GM12878 (cell line): ENCODE measurements around the gene VSTM2B.

ENCODE experiments used
- FOXK2 ChIP-seq: fragments of 450-650 bp; IDR thresholded peaks from 2 replicates; pipeline ENCODE4 v1.6.1; 2017; ENCODE audit warnings: mild to moderate bottlenecking, moderate library complexity
- MTA2 ChIP-seq: fragments of 450-650 bp; IDR thresholded peaks from 2 replicates; pipeline ENCODE4 v1.6.1; 2016; ENCODE audit warnings: low read depth, mild to moderate bottlenecking, moderate library complexity
- MYC ChIP-seq: IDR thresholded peaks from 2 replicates; pipeline ENCODE4 v1.6.1; 2011; ENCODE audit warnings: mild to moderate bottlenecking, low read length, moderate library complexity, inconsistent platforms; ENCODE audit not compliant: insufficient read depth, insufficient replicate concordance, insufficient read length, severe bottlenecking
- RAD21 ChIP-seq: IDR thresholded peaks from 2 replicates; pipeline ENCODE4 v1.6.1; 2011; ENCODE audit warnings: mild to moderate bottlenecking, low read depth, low read length, moderate library complexity; ENCODE audit not compliant: insufficient read depth
- RCOR1 ChIP-seq: conservative IDR thresholded peaks from 2 replicates; pipeline ENCODE4 v1.6.1; 2012; ENCODE audit warnings: low read depth, low read length, improper control_type of control experiment
- ZNF24 ChIP-seq: fragments of 450-650 bp; IDR thresholded peaks from 2 replicates; pipeline ENCODE4 v1.6.1; 2017; ENCODE audit warnings: antibody characterized with exemption, mild to moderate bottlenecking
- TF ChIP-seq, protein P1 (sequence below): IDR thresholded peaks from 2 replicates; pipeline ENCODE4 v1.6.1; 2012; ENCODE audit warnings: low read depth, low read length, improper control_type of control experiment

GRCh38 chr19:29517946-29518345 is 7.8 kb upstream of the VSTM2B start:
- no peak for TF ChIP-seq RCOR1
- no peak for TF ChIP-seq RAD21
- TF ChIP-seq MTA2, result no peak
- TF ChIP-seq, protein P1, sequence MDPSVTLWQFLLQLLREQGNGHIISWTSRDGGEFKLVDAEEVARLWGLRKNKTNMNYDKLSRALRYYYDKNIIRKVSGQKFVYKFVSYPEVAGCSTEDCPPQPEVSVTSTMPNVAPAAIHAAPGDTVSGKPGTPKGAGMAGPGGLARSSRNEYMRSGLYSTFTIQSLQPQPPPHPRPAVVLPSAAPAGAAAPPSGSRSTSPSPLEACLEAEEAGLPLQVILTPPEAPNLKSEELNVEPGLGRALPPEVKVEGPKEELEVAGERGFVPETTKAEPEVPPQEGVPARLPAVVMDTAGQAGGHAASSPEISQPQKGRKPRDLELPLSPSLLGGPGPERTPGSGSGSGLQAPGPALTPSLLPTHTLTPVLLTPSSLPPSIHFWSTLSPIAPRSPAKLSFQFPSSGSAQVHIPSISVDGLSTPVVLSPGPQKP, result no peak
- no peak for TF ChIP-seq MYC
- TF ChIP-seq FOXK2, result no peak
- TF ChIP-seq ZNF24, result no peak
